Heart right ventricle (tissue), 16 donors: ENCODE results near the gene MCTP1. TPM values are rescaled to one million over a fixed set of nuclear protein-coding genes. Genes with fewer than 3 reads are reported as not detected.

Experiments used
- ATAC-seq, 8 donors: fragments of 200-7000 bp; cut with Tn5 transposase; one replicate each; pipeline ENCODE4 v1.9.1; 2020; ENCODE audit warnings: mild to moderate bottlenecking in 8 of 8, moderate library complexity in 8 of 8, moderate number of reproducible peaks in 1 of 8
- DNase-seq, 2 donors: peaks; one replicate each; pipeline ENCODE4 v3.0.0-alpha.2; 2020
- H3K27ac ChIP-seq, 10 donors: fragments of 200-600 bp; sonication (generic) in 2 of 10; one replicate each; pipeline versions ENCODE4 v1.5.0 to v1.8.0; 2020 to 2022; ENCODE audit warnings: mild to moderate bottlenecking in 3 of 10
- H3K27me3 ChIP-seq, 7 donors: fragments of 200-600 bp; one replicate each; pipeline ENCODE4 v1.8.0; 2021 to 2022; ENCODE audit warnings: mild to moderate bottlenecking in 2 of 7
- H3K36me3 ChIP-seq, 9 donors: fragments of 200-600 bp; sonication (generic) in 1 of 9; one replicate each; pipeline versions ENCODE4 v1.5.0 to v1.8.0; 2020 to 2022; ENCODE audit warnings: mild to moderate bottlenecking in 2 of 9
- H3K4me1 ChIP-seq, 9 donors: fragments of 200-600 bp; sonication (generic) in 1 of 9; one replicate each; pipeline versions ENCODE4 v1.5.0 to v1.8.0; 2020 to 2022; ENCODE audit warnings: mild to moderate bottlenecking in 4 of 9
- H3K4me3 ChIP-seq, 10 donors: fragments of 200-600 bp; sonication (generic) in 2 of 10; one replicate each; pipeline versions ENCODE4 v1.5.0 to v1.8.0; 2020 to 2022; ENCODE audit warnings: mild to moderate bottlenecking in 7 of 10, moderate library complexity in 2 of 10
- H3K9me3 ChIP-seq, 11 donors: fragments of 200-600 bp in 10 of 11; sonication (generic) in 2 of 11; one replicate each; pipeline versions ENCODE4 v1.5.0 to v1.8.0; 2013 to 2022; ENCODE audit warnings: mild to moderate bottlenecking in 2 of 11, control low read depth in 1 of 11, moderate library complexity in 1 of 11
- WGBS, 2 donors: extraction: QIAGEN DNeasy Blood & Tissue Kit; methylation state at CpG; one replicate each; pipeline ENCODE4 v1.1.7; 2013; ENCODE audit warnings: inconsistent platforms in 1 of 2; 5-methylcytosine and 5-hydroxymethylcytosine counted together
- intact Hi-C, 10 donors: fragments of 100-400 bp; cut with DNase I; formaldehyde crosslinking; loops; one replicate each; pipeline versions ENCODE4 v1.11.1 to v1.14.2; 2022
- polyA plus RNA-seq, 2 donors: library from polyadenylated mRNA; stranded (reverse); fragments of 200-250 nt; gene quantifications; one replicate each; pipeline ENCODE4 v1.2.3, GENCODE V29; 2013
- total RNA-seq, 10 donors: library from RNA; stranded (reverse); fragmentation: NEBNext Ultra II Directional in 3 of 10; extraction: Animal tissue kit (Norgen Biotek cat#: 25700) in 3 of 10; gene quantifications; one replicate each; pipeline versions ENCODE4 v1.2.1 to v1.2.4, GENCODE V29; 2021 to 2023
- TF ChIP-seq, protein P1 (sequence below), 9 donors: fragments of 200-600 bp; sonication (generic) in 2 of 9; IDR thresholded peaks; one replicate each; pipeline versions ENCODE4 v1.5.0 to v1.8.0; 2021 to 2022; ENCODE audit warnings: antibody characterized with exemption in 9 of 9, mild to moderate bottlenecking in 5 of 9, moderate library complexity in 1 of 9
- donor health status: Arrhythmogenic right ventricular cardiomyopathy.
- donor health status: ischemic (EF 13 %, LVEDD 7.1; RV severe dilation, severe dysfunction).
- donor health status: healthy with polysubstance abuse.
- donor health status: DM: no; HTN: yes; CAD: no.
- donor health status: DM: no; HTN: no; CAD: no.
- donor health status: ischemic (EF 25% LVEDD 6.9; RV normal size, moderate dysfunction).
- donor health status: ischemic (EF 25% LVEDD 5.7; RV mildly dilated, moderate dysfunction).
- donor health status: healthy.
- donor health status: DM: yes; HTN: yes; CAD: no.
- donor health status: Ischemic cardiomyopathy.
- donor health status: ischemic (EF 35%, LVEDD 5.7; RV mildly dilated, moderate dysfunction).
- donor health status: nonischemic (EF 11% LVEDD 7.7; RV severe dilation, severe dysfunction).
- donor health status: DM: yes; HTN: yes; CAD: no.
- donor health status: PGD.
- donor health status: ischemic (EF 29% LVEDD 5.4; RV normal size, mild dysfunction).
- donor health status: nonischemic (EF 23%, LVEDD 6.1; RV moderate dilation, normal function).

Gene MCTP1
- total and polyA plus RNA-seq, 12 donors, result 1.3 to 19.7 (median 5.3) TPM

DNA sequence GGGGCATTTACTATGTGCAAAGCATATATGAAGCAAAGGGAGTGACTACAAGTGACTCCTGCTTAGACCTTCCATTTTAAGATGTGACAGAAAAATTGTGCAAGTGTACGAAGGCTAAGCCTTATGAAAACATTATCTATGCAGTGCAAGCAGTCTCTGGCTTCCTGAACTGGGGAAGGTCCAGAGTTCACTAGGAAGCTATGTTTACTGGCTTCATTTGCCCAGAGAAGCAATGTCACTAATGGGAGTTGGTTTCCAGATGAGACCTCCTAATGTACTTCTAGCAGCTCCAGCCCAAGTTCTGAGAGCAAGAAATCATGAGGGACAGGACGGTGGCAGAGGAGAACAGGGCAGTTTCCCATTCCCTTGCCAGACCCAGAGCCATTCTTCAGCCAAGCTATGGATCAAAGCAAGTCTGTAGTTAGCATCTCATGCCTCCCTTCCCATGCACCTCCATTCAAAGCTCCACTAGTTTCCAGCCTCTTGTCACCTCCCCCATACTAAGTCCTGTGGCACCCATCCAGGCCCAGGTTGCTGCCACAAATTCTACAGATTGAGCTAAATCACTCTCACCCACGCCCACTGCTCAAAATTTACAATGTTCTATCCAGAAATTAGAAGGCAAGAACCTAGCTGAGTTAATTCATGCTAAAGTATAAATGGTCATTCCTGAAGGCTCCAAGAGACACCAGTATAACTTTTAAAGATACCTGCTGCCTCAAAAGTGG is 21.8 kb downstream of the MCTP1 start:
- Histone ChIP-seq H3K4me1 (no peaks in the 10 kb centered on the region), H3K27ac (no peak overlapping the region), H3K4me3 (no peak overlapping the region), H3K36me3 (no peaks in the 10 kb centered on the region), H3K9me3 (no peaks in the 10 kb centered on the region), H3K27me3 (peaks cover 0 to 11% (median 0%) of the 10 kb centered on the region in 7 donors)
- 56 to 64% methylated on average over 3 of the region's 3 CpGs for WGBS, 2 donors
- DNase-seq, result no peak
- TF ChIP-seq, protein P1, sequence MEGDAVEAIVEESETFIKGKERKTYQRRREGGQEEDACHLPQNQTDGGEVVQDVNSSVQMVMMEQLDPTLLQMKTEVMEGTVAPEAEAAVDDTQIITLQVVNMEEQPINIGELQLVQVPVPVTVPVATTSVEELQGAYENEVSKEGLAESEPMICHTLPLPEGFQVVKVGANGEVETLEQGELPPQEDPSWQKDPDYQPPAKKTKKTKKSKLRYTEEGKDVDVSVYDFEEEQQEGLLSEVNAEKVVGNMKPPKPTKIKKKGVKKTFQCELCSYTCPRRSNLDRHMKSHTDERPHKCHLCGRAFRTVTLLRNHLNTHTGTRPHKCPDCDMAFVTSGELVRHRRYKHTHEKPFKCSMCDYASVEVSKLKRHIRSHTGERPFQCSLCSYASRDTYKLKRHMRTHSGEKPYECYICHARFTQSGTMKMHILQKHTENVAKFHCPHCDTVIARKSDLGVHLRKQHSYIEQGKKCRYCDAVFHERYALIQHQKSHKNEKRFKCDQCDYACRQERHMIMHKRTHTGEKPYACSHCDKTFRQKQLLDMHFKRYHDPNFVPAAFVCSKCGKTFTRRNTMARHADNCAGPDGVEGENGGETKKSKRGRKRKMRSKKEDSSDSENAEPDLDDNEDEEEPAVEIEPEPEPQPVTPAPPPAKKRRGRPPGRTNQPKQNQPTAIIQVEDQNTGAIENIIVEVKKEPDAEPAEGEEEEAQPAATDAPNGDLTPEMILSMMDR (IDR thresholded peaks at IDR 0.05), result no peak
- intact Hi-C loops, result no loop called here
- no peak for ATAC-seq

DNA sequence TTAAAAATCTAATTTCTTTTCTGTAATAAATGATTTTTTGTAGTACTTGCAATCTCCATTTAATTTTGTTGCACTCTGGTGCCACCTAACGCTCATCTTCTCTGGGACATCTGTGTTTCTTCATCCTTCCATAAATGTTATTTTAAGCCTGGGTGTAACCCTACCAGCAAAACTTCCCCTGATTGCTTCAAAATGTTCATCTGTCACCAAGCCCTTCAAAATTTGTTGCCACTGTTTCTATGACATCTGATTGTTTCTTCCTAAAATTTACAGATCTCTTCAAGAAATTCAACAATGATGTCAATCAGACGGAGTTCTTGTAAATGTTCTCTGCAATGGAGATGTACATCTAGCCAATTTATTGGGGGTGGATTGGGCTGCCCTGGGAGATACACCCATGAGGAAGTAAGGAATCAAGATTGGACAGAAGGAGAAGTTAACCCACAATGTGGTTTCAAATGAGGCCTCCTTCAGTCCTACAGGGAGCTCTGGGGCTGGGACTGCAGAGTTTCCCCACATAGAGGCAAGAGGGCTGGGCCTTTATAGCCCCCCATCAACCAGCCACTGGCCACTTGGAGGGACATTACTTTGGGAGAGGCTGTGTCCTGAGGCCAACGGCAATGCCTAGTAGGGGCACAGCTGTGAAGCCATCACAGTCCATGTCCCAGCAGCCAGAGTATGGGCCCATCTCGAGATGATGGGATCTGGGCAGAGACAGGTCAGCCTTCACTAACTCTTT is 23.3 kb downstream of the MCTP1 start:
- H3K4me1 ChIP-seq, result no peaks in the 10 kb centered on the region
- intact Hi-C loops, result loop anchor here in 1 of 10 donors (2.0 kb wide), 1 partner anchor 293 kb away; no protein-coding TSS in a partner anchor
- WGBS, 2 donors, result 67 to 70% methylated on average over 4 of the region's 4 CpGs

DNA sequence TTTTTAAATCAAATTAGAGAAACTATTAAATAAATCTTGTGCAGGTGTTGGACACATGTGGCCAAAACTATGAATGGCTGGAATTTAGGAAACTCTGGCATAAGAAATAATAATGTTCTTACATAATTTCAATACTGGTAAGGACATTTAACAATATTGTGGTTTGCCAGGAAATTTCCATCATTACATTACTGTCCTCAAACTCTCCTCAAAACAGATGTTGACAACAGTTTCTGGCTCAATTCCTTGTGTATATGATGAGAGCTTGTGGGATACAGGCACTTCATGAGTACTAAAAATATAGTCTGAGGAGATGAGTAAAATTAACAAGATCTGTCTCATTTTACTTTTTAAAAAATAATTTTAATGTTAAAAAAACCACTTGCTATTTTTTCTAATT is 27.9 kb downstream of the MCTP1 start:
- H3K27me3 ChIP-seq, result peaks cover 0 to 3% (median 0%) of the 10 kb centered on the region in 7 donors
- TF ChIP-seq, protein P1 (IDR thresholded peaks at IDR 0.05), result no peak
- ATAC-seq (no peak), DNase-seq (no peak)
- H3K9me3 ChIP-seq, result no peaks in the 10 kb centered on the region
- no peaks in the 10 kb centered on the region for H3K4me1 ChIP-seq
- H3K4me3 ChIP-seq, result no peak overlapping the region
- H3K27ac ChIP-seq, result no peak overlapping the region
- no peaks in the 10 kb centered on the region for H3K36me3 ChIP-seq
- intact Hi-C loops, result loop anchor here in 1 of 10 donors (10.0 kb wide), 1 partner anchor 282 kb away; no protein-coding TSS in a partner anchor

More for the DNA sequence above, 23.3 kb downstream of the MCTP1 start:
- TF ChIP-seq, protein P1 (IDR thresholded peaks at IDR 0.05), result peak in 7 of 9 donors; percentile 26 to 59 (median 43)
- no peak for DNase-seq
- Histone ChIP-seq H3K27ac (no peak overlapping the region), H3K9me3 (no peaks in the 10 kb centered on the region), H3K36me3 (no peaks in the 10 kb centered on the region), H3K27me3 (no peaks in the 10 kb centered on the region), H3K4me3 (no peak overlapping the region)
- peak in 4 of 8 donors; percentile 43 to 58 (median 54) for ATAC-seq

DNA sequence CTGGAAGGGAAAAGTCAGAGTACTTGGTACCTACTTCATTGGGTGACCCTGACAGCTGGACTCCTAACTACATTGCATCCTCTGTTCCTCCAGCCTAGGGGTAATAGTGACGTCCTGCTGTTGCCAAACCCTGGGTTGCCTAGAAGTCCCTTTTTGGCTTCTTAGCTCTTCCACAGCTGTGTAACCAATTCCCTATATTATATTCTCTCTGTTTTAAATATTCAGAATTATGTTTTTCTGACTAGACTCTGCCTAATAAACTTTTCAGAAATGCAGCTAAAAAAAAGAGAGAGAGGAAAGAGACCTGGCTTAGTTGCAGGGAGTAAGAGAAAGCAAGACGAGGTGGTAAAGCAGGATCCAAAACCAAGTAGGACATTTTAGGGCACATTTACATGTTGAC is 28.4 kb downstream of the MCTP1 start:
- H3K4me1 ChIP-seq, result no peaks in the 10 kb centered on the region
- 65 to 76% methylated on average over 2 of the region's 2 CpGs for WGBS, 2 donors
- no peak overlapping the region for H3K27ac ChIP-seq
- intact Hi-C loops, result loop anchor here in 1 of 10 donors (10.0 kb wide), 1 partner anchor 282 kb away; no protein-coding TSS in a partner anchor
- H3K27me3 ChIP-seq, result peaks cover 0 to 3% (median 0%) of the 10 kb centered on the region in 7 donors
- no peaks in the 10 kb centered on the region for H3K36me3 ChIP-seq
- DNase-seq, result no peak
- no peaks in the 10 kb centered on the region for H3K9me3 ChIP-seq
- H3K4me3 ChIP-seq, result no peak overlapping the region
- TF ChIP-seq, protein P1 (IDR thresholded peaks at IDR 0.05), result no peak
- ATAC-seq, result no peak
